ENCODE data around the gene AGL. TPM values are rescaled to one million over a fixed set of nuclear protein-coding genes. Genes with fewer than 3 reads are reported as not detected.

AGL gene
- total and polyA plus RNA-seq, 2 of the 8 experiments (the other 6 are each of a cell fraction or from before 2014, with no cell fraction given), result 2.7 to 19.2 TPM

DNA sequence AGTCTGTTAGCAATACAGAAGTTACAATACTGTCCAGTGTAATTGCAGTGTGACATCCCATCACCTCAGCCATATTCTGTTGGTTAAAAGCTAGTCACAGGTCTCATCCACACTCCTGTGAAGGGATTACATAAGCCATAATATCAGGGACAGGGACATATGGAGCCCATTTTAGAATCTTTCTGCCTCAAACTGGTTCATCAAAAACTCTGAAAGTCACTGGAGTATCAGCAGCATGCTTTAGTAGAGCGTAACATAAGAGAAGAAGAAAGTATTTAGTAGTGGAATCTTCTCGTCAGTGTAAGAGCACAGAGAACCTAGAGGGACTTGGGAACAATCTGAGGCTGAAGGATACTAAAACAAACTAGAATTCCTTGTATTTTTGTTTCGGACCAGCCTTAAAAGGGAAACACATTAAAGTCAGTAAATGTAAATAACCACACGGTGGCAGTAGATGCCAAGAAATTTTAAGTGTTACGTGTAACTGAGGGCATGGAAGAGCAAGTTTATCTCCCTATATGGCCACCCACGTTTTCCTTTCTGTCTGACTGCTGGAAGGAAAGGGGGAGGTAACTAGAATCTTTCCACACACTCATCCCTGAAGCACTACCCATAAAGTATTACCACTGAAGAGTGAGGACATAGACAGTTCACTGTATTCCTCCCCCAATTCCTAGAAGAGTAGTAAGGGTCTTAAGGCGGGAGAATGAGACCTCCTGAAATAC is 41.6 kb upstream of the AGL start (continued):
- TF ChIP-seq MAFK (IDR thresholded peaks at IDR 0.05; ENCODE audit: low read depth, low read length), result no peak
- no peak for TF ChIP-seq EZH2 (IDR thresholded peaks at IDR 0.05; ENCODE audit: low read depth, low read length, severe bottlenecking)
- TF ChIP-seq SAP30 (IDR thresholded peaks at IDR 0.05; ENCODE audit: insufficient read depth, insufficient replicate concordance, low read length), result no peak
- no peak for TF ChIP-seq HDAC6 (IDR thresholded peaks at IDR 0.05; ENCODE audit: low read depth, low read length)
- TF ChIP-seq RFX5 (IDR thresholded peaks at IDR 0.05; ENCODE audit: borderline replicate concordance, low read depth, low read length), result no peak
- TF ChIP-seq RNF2 (IDR thresholded peaks at IDR 0.05; ENCODE audit: borderline replicate concordance, low read depth, low read length, missing control alignments, poor library complexity, severe bottlenecking), result no peak
- TF ChIP-seq ATF3 (IDR thresholded peaks at IDR 0.05; ENCODE audit: insufficient read depth, low read depth, low read length), result no peak
- TF ChIP-seq KDM5A (IDR thresholded peaks at IDR 0.05; ENCODE audit: low read length), result no peak
- no peak for TF ChIP-seq CEBPB (IDR thresholded peaks at IDR 0.05; ENCODE audit: low read depth, low read length)
- peak; percentile 91 to 92 for TF ChIP-seq RAD21 (IDR thresholded peaks at IDR 0.05 in 1 of 2, conservative IDR thresholded peaks at IDR 0.05 in 1 of 2; ENCODE audit: low read depth in 2 of 2, low read length in 2 of 2)
